ENCODE measurements around the gene TFF3.

Gene TFF3

GRCh38 chr21:42261829-42262200 is 53.4 kb downstream of the TFF3 start:
- no peak overlapping the region for H3K27ac ChIP-seq (ENCODE audit: poor library complexity, severe bottlenecking)
- H3K4me3 ChIP-seq (ENCODE audit: severe bottlenecking), result no peak overlapping the region
- no peaks in the 10 kb centered on the region for H3K36me3 ChIP-seq (ENCODE audit: low read depth)
- peaks cover 8% of the 10 kb centered on the region for H3K4me1 ChIP-seq (ENCODE audit: insufficient read depth, poor library complexity, severe bottlenecking)
- TF ChIP-seq CTCF (IDR thresholded peaks at IDR 0.05; ENCODE audit: poor library complexity, severe bottlenecking), result no peak
- H3K27me3 ChIP-seq (ENCODE audit: insufficient read depth, poor library complexity, severe bottlenecking), result no peaks in the 10 kb centered on the region
- no peaks in the 10 kb centered on the region for H3K9me3 ChIP-seq (ENCODE audit: severe bottlenecking)
- ATAC-seq (ENCODE audit: low read depth), result no peak
- DNase-seq (ENCODE audit: low spot score), result no peak
